ENCODE data around the gene SMIM21. TPM values are rescaled to one million over a fixed set of nuclear protein-coding genes. Genes with fewer than 3 reads are reported as not detected.

The SMIM21 gene
- total RNA-seq, 2 donors from 2014 or later: not detected

DNA sequence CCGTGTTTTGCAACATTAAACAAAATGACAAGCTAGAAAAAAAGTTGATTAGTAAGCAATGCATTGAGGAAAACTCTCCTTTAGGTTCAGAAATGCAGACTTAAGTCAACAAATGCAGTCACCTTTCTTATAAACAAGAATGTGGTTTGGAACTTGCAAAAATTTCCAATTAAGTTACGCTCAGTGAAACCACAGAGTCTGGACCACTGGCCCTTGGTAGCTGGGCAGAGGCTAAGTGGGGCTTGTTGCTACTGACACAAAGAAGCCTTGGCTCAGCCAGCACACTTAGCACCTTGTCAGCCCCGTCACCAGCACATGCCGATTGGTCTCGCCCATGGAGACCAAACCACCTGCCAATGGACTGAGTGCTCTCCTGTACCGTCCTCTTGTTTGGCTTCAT is 53.0 kb downstream of the SMIM21 start:
- Histone ChIP-seq H3K27ac (no peak overlapping the region), H3K4me1 (no peaks in the 10 kb centered on the region), H3K9me3 (no peaks in the 10 kb centered on the region), H3K36me3 (replicated peaks in 1 of 2; ENCODE audit: insufficient read depth in 1 of 2, low read depth in 2 of 2) (no peaks in the 10 kb centered on the region), H3K27me3 (no peaks in the 10 kb centered on the region), H3K4me3 (no peak overlapping the region)
- ATAC-seq: no peak
- TF ChIP-seq, protein P1, sequence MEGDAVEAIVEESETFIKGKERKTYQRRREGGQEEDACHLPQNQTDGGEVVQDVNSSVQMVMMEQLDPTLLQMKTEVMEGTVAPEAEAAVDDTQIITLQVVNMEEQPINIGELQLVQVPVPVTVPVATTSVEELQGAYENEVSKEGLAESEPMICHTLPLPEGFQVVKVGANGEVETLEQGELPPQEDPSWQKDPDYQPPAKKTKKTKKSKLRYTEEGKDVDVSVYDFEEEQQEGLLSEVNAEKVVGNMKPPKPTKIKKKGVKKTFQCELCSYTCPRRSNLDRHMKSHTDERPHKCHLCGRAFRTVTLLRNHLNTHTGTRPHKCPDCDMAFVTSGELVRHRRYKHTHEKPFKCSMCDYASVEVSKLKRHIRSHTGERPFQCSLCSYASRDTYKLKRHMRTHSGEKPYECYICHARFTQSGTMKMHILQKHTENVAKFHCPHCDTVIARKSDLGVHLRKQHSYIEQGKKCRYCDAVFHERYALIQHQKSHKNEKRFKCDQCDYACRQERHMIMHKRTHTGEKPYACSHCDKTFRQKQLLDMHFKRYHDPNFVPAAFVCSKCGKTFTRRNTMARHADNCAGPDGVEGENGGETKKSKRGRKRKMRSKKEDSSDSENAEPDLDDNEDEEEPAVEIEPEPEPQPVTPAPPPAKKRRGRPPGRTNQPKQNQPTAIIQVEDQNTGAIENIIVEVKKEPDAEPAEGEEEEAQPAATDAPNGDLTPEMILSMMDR (IDR thresholded peaks at IDR 0.05): no peak
- no peak for TF ChIP-seq POLR2A (IDR thresholded peaks at IDR 0.05)
- no peak for DNase-seq
- 72 to 91% methylated on average over 6 of the region's 6 CpGs for WGBS, 2 donors
- intact Hi-C loops (cut with DNase I): no loop called here

DNA sequence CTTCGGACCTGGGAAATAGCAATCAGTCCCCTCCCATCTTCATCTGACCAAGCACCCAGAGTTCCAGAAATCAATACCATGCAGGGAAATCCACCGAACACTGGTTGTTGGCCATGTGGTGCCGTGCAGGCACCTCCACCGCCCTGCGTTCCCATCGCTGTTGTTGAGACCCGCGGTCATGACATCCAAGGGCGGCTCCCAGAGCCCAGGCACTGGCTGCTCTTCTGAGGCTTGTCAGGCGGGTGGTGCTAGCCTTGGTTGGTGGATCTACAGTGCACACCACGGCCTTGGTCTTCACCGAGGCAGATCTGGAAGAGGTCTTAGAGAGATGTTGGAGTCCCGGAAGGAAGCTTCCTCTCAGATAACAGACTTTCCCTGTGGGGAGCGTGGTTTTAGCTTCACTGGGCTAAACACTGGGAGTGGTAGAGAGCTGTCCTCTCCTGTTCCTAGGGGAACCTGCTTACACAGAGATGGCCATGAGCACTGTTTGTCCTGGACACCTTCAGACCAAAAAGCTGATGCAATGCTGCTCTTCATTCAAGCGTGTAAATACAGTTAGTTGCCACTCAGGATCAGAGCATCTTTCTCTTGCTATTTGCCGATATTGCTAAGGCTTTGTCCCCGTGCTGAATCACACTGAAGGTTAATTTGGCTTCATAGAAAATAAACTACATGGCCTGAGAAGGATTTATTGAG is 58.3 kb downstream of the SMIM21 start:
- Histone ChIP-seq H3K27me3 (no peaks in the 10 kb centered on the region), H3K4me3 (no peak overlapping the region), H3K9me3 (no peaks in the 10 kb centered on the region), H3K36me3 (replicated peaks in 1 of 2; ENCODE audit: insufficient read depth in 1 of 2, low read depth in 2 of 2) (no peaks in the 10 kb centered on the region), H3K27ac (no peak overlapping the region), H3K4me1 (peaks cover 3% of the 10 kb centered on the region)
- ATAC-seq: no peak
- 87 to 89% methylated on average over 11 to 17 of the region's 17 CpGs for WGBS, 2 donors
- no peak for DNase-seq
- intact Hi-C loops (cut with DNase I): no loop called here
- no peak for TF ChIP-seq POLR2A (IDR thresholded peaks at IDR 0.05)
- TF ChIP-seq, protein P1 (IDR thresholded peaks at IDR 0.05): no peak

DNA sequence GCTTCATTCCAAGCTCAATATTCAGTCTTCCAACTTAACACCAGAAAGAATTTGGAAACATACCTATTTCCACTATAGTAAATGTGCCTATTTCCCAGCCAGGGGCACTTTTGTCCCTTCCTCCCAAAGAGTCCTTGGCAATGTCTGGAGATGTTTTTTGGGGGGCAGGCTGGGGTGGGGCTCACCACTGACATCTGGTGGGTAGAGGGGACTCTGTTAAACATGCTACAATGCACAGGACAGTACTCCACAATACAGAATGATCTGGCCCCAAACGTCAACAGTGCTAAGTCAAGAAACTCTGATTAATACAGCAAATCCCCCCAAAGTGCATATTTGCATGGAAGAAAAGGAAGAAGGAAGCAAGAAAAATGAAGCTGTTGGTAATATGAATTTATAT is 61.7 kb downstream of the SMIM21 start:
- Histone ChIP-seq H3K27ac (no peak overlapping the region), H3K4me3 (no peak overlapping the region), H3K4me1 (peaks cover 10% of the 10 kb centered on the region), H3K27me3 (no peaks in the 10 kb centered on the region), H3K36me3 (replicated peaks in 1 of 2; ENCODE audit: insufficient read depth in 1 of 2, low read depth in 2 of 2) (no peaks in the 10 kb centered on the region), H3K9me3 (no peaks in the 10 kb centered on the region)
- TF ChIP-seq, protein P1 (IDR thresholded peaks at IDR 0.05): no peak
- TF ChIP-seq POLR2A (IDR thresholded peaks at IDR 0.05): no peak
- intact Hi-C loops (cut with DNase I): no loop called here
- 70 to 92% methylated on average over 1 of the region's 1 CpG for WGBS, 2 donors
- ATAC-seq (no peak), DNase-seq (no peak)

DNA sequence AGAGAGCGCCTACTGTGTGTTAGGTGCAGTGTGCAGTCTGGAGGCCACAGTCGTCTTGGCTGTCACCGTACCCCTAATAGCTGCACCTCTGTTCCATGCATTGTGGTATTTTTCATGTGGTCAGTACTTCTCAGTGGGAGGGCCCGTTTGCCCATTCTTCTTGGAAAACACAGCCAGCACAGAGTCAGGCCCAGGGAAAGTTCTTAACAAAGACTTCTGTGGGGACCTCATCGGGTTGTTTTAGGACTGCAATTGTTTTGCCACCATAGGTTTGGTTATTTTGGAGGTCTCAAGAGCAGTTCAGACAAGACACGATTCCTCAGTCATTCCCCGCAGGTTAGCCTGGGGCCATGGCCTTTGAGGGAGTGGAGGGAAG is 62.3 kb downstream of the SMIM21 start:
- intact Hi-C loops (cut with DNase I): no loop called here
- peaks cover 10% of the 10 kb centered on the region for H3K4me1 ChIP-seq
- no peak overlapping the region for H3K4me3 ChIP-seq
- no peak overlapping the region for H3K27ac ChIP-seq
- H3K36me3 ChIP-seq (replicated peaks in 1 of 2; ENCODE audit: insufficient read depth in 1 of 2, low read depth in 2 of 2): no peaks in the 10 kb centered on the region
- no peaks in the 10 kb centered on the region for H3K27me3 ChIP-seq
- DNase-seq (no peak), ATAC-seq (no peak)
- TF ChIP-seq POLR2A (IDR thresholded peaks at IDR 0.05): no peak
- TF ChIP-seq, protein P1 (IDR thresholded peaks at IDR 0.05): no peak
- no peaks in the 10 kb centered on the region for H3K9me3 ChIP-seq
- 90 to 96% methylated on average over 7 of the region's 7 CpGs for WGBS, 2 donors

Data from body of pancreas (tissue), 4 donors.